Spleen (tissue), 11 donors: ENCODE results near the gene WNT16. TPM values are rescaled to one million over a fixed set of nuclear protein-coding genes. Genes with fewer than 3 reads are reported as not detected.

Experiments used
- DNase-seq: peaks from one replicate; pipeline ENCODE4 v3.0.0-alpha.2; 2020
- H3K27ac ChIP-seq, 8 donors: fragments of 200-600 bp; sonication (generic) in 7 of 8; 1 replicate in 4 of 8; 2 replicates in 4 of 8; pipeline versions ENCODE4 v1.5.0 to v1.8.0; 2016 to 2021; ENCODE audit warnings: inconsistent platforms in 4 of 8, mild to moderate bottlenecking in 4 of 8, moderate library complexity in 1 of 8
- H3K27me3 ChIP-seq, 7 donors: fragments of 200-600 bp; sonication (generic) in 6 of 7; replicated peaks in 1 of 7; 1 replicate in 4 of 7; 2 replicates in 3 of 7; pipeline versions ENCODE4 v1.5.0 to v1.8.0; 2016 to 2021; ENCODE audit warnings: inconsistent platforms in 3 of 7, mild to moderate bottlenecking in 1 of 7
- H3K36me3 ChIP-seq, 6 donors: fragments of 200-600 bp; sonication (generic) in 5 of 6; 1 replicate in 4 of 6; 2 replicates in 2 of 6; pipeline versions ENCODE4 v1.5.0 to v1.8.0; 2016 to 2021; ENCODE audit warnings: inconsistent platforms in 2 of 6
- H3K4me1 ChIP-seq, 6 donors: fragments of 200-600 bp; sonication (generic) in 5 of 6; 1 replicate in 3 of 6; 2 replicates in 3 of 6; pipeline versions ENCODE4 v1.5.0 to v1.8.0; 2016 to 2021; ENCODE audit warnings: inconsistent platforms in 3 of 6
- H3K4me3 ChIP-seq, 8 donors: fragments of 200-600 bp; sonication (generic) in 7 of 8; 1 replicate in 4 of 8; 2 replicates in 4 of 8; pipeline versions ENCODE4 v1.5.0 to v1.8.0; 2016 to 2021; ENCODE audit warnings: inconsistent platforms in 4 of 8, mild to moderate bottlenecking in 4 of 8, moderate library complexity in 2 of 8
- H3K9me3 ChIP-seq, 8 donors: fragments of 200-600 bp; sonication (generic) in 7 of 8; 1 replicate in 4 of 8; 2 replicates in 4 of 8; pipeline versions ENCODE4 v1.5.0 to v1.8.0; 2016 to 2021; ENCODE audit warnings: inconsistent platforms in 4 of 8
- POLR2A ChIP-seq, 3 donors: fragments of 450-650 bp; IDR thresholded peaks; one replicate each; pipeline ENCODE4 v1.5.1; 2017; ENCODE audit warnings: antibody characterized with exemption in 3 of 3, mild to moderate bottlenecking in 1 of 3
- POLR2AphosphoS5 ChIP-seq, 3 donors: sonication (generic); formaldehyde crosslinking; IDR thresholded peaks; one replicate each; pipeline ENCODE4 v1.5.1; 2017; ENCODE audit warnings: antibody characterized with exemption in 3 of 3
- WGBS, 5 donors: extraction: QIAGEN DNeasy Blood & Tissue Kit in 3 of 5; methylation state at CpG; one replicate each; pipeline versions ENCODE4 v1.1.5 to v1.1.7; 2013 to 2018; 5-methylcytosine and 5-hydroxymethylcytosine counted together
- intact Hi-C: fragments of 100-400 bp; cut with DNase I; formaldehyde crosslinking; loops from one replicate; pipeline ENCODE4 v1.15.0; 2023; ENCODE audit warnings: low total_unique reads
- polyA plus RNA-seq, 3 donors: library from polyadenylated mRNA; stranded (reverse); fragments of 200-250 nt; gene quantifications; one replicate each; pipeline ENCODE4 v1.2.1, GENCODE V29; 2013
- total RNA-seq, 7 donors: library from RNA; depleted of rRNA in 3 of 7; stranded (reverse); fragments of >200 nt in 3 of 7; fragmentation: NEBNext Ultra II Directional in 4 of 7; extraction: Animal tissue kit (Norgen Biotek cat#: 25700) in 4 of 7; gene quantifications; one replicate each; pipeline versions ENCODE4 v1.1.0 to v1.2.1, GENCODE V29; 2016 to 2021
- TF ChIP-seq, protein P1 (sequence below), 11 experiments: fragments of 200-600 bp in 7 of 11; fragments of 450-650 bp in 4 of 11; sonication (generic) in 4 of 11; IDR thresholded peaks in 8 of 11; conservative IDR thresholded peaks in 3 of 11; 1 replicate in 7 of 11; 2 replicates in 4 of 11; pipeline versions ENCODE4 v1.4.0 to v1.8.0; 2016 to 2021; ENCODE audit warnings: antibody characterized with exemption in 11 of 11, inconsistent platforms in 4 of 11, mild to moderate bottlenecking in 1 of 11
- donor health status: healthy with polysubstance abuse.
- donor health status: DM: no; HTN: no; CAD: no; lungs with moderate emphysema.
- donor health status: DM: no; HTN: no; CAD: no.
- donor health status: Bipolar disorder and iron deficiency.
- donor health status: healthy.
- donor health status: DM: no; HTN: no; CAD: no.
- donor health status: DM: yes; HTN: yes; CAD: no.

WNT16 gene
- total and polyA plus RNA-seq, 10 donors = 0.33 to 3.2 (median 0.95) TPM

DNA sequence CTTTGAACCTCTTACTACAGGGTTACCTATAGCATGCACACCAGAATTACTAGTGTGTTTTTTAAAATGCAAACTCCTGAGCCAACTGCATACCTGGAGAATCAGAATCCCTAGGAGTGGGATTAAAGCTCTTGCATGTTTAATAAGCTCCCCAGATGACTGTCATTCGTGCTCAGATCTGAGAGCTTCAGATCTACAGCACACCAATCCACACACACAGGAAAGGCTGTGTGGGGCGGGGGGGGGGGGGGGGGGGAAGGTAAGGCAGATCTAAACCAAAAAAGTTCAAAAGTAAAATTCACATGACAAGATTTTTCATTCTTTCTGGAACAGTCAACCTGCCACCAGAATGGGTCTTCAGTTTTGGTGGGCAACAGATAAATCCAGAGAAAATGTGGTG is 61.8 kb downstream of the WNT16 start:
- TF ChIP-seq, protein P1, sequence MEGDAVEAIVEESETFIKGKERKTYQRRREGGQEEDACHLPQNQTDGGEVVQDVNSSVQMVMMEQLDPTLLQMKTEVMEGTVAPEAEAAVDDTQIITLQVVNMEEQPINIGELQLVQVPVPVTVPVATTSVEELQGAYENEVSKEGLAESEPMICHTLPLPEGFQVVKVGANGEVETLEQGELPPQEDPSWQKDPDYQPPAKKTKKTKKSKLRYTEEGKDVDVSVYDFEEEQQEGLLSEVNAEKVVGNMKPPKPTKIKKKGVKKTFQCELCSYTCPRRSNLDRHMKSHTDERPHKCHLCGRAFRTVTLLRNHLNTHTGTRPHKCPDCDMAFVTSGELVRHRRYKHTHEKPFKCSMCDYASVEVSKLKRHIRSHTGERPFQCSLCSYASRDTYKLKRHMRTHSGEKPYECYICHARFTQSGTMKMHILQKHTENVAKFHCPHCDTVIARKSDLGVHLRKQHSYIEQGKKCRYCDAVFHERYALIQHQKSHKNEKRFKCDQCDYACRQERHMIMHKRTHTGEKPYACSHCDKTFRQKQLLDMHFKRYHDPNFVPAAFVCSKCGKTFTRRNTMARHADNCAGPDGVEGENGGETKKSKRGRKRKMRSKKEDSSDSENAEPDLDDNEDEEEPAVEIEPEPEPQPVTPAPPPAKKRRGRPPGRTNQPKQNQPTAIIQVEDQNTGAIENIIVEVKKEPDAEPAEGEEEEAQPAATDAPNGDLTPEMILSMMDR (IDR thresholded peaks at IDR 0.05 in 8 of 11, conservative IDR thresholded peaks at IDR 0.05 in 3 of 11) = no peak
- no peak for TF ChIP-seq POLR2A (IDR thresholded peaks at IDR 0.05)
- no peak for TF ChIP-seq POLR2AphosphoS5 (IDR thresholded peaks at IDR 0.05)
- peaks cover 0 to 10% (median 0%) of the 10 kb centered on the region in 6 donors for H3K36me3 ChIP-seq

More for the DNA sequence above, 61.8 kb downstream of the WNT16 start:
- WGBS, 5 donors = 30 to 67% (median 60%) methylated on average over 1 to 2 of the region's 2 CpGs
- peak overlapping the region in 3 of 8 donors; percentile 38 to 76 (median 65) for H3K27ac ChIP-seq
- intact Hi-C loops = no loop called here
- no peak overlapping the region for H3K4me3 ChIP-seq
- no peak for DNase-seq
- H3K4me1 ChIP-seq = peaks cover 35 to 97% (median 80%) of the 10 kb centered on the region in 6 donors
- peaks cover 0 to 4% (median 0%) of the 10 kb centered on the region in 8 donors for H3K9me3 ChIP-seq
- H3K27me3 ChIP-seq = no peaks in the 10 kb centered on the region

Other genes with a start within 250 kb of the WNT16 start
- 10 to 100 TPM; 45.8 to 69.2 (median 56.3) TPM for gene FAM3C, start 67.3 kb downstream of the WNT16 start, total RNA-seq
- gene FAM3C, start 67.3 kb downstream of the WNT16 start, polyA plus RNA-seq = 10 to 100 TPM; 35.4 to 45.4 (median 36.7) TPM